IMR-90 (cell line): Measurements from ENCODE around the gene CFAP251. TPM values are rescaled to one million over a fixed set of nuclear protein-coding genes. Genes with fewer than 3 reads are reported as not detected.

ENCODE experiments used
- ATAC-seq: fragments of 200-7000 bp; cut with Tn5 transposase; 2 replicates; pipeline ENCODE4 v1.9.1; 2020; ENCODE audit warnings: low read depth, mild to moderate bottlenecking, moderate library complexity
- BruUV-seq: library from RNA; stranded (reverse); fragments of 400-500 nt; replicated peaks from 2 replicates; lab custom pipeline; 2021; lab: Mats Ljungman, UMichigan
- CTCF ChIA-PET: fragments of 300-600 bp; formaldehyde crosslinking; extraction: SDS; loops from one replicate; lab custom pipeline; 2021; ENCODE audit warnings: antibody characterized with exemption; lab: Yijun Ruan, JAX
- POLR2A ChIA-PET: fragments of 300-600 bp; sonication (Branson Sonifier 250); formaldehyde crosslinking; loops from one replicate; lab custom pipeline; 2022; ENCODE audit warnings: antibody characterized with exemption; ENCODE audit not compliant: unreplicated experiment; lab: Charles Lee
- DNase-seq: peaks from one replicate; pipeline ENCODE4 v3.0.0; 2013
- H2AFZ ChIP-seq: replicated peaks from 2 replicates; pipeline ENCODE3; 2013; ENCODE audit warnings: low read length, mild to moderate bottlenecking; ENCODE audit not compliant: poor library complexity
- H2AK5ac ChIP-seq: 2 replicates; pipeline ENCODE4 v1.6.1; 2013; ENCODE audit warnings: low read depth, low read length, inconsistent platforms
- H2AK9ac ChIP-seq: replicated peaks from 2 replicates; pipeline ENCODE3; 2013; ENCODE audit warnings: mild to moderate bottlenecking, low read depth, low read length, moderate library complexity; ENCODE audit not compliant: poor library complexity
- H2BK120ac ChIP-seq: 2 replicates; pipeline ENCODE4 v1.6.1; 2013; ENCODE audit warnings: low read depth, low read length, inconsistent platforms
- H2BK15ac ChIP-seq: 3 replicates; pipeline ENCODE4 v1.6.1; 2013; ENCODE audit warnings: low read depth, low read length, inconsistent platforms
- H2BK20ac ChIP-seq: 2 replicates; pipeline ENCODE4 v1.6.1; 2013; ENCODE audit warnings: low read depth, mild to moderate bottlenecking, inconsistent platforms, low read length, moderate library complexity
- H2BK5ac ChIP-seq: 2 replicates; pipeline ENCODE4 v1.6.1; 2013; ENCODE audit warnings: mild to moderate bottlenecking, low read depth, low read length, inconsistent platforms; ENCODE audit not compliant: poor library complexity, severe bottlenecking
- H3K14ac ChIP-seq: replicated peaks from 2 replicates; pipeline ENCODE4 v1.6.1; 2013; ENCODE audit warnings: low read depth, low read length, inconsistent platforms
- H3K18ac ChIP-seq: 2 replicates; pipeline ENCODE4 v1.6.1; 2013; ENCODE audit warnings: low read depth, low read length, control low read depth
- H3K23ac ChIP-seq: 2 replicates; pipeline ENCODE4 v1.6.1; 2013; ENCODE audit warnings: low read depth, low read length, inconsistent platforms
- H3K27ac ChIP-seq: 2 replicates; pipeline ENCODE4 v1.5.1; 2013; ENCODE audit warnings: mild to moderate bottlenecking, control low read depth, low read length; ENCODE audit not compliant: insufficient read depth
- H3K27me3 ChIP-seq: 2 replicates; pipeline ENCODE4 v1.6.1; 2013; ENCODE audit warnings: low read length; ENCODE audit not compliant: control insufficient read depth, insufficient read depth
- H3K36me3 ChIP-seq: 2 replicates; pipeline ENCODE4 v1.6.1; 2013; ENCODE audit warnings: low read length, mixed read lengths; ENCODE audit not compliant: control insufficient read depth, insufficient read depth
- H3K4ac ChIP-seq: 2 replicates; pipeline ENCODE4 v1.6.1; 2013; ENCODE audit warnings: low read depth, low read length, inconsistent platforms
- H3K4me1 ChIP-seq: 2 replicates; pipeline ENCODE4 v1.6.1; 2013; ENCODE audit warnings: low read length, mixed read lengths; ENCODE audit not compliant: control insufficient read depth, insufficient read depth
- H3K4me2 ChIP-seq: 2 replicates; pipeline ENCODE4 v1.6.1; 2013; ENCODE audit warnings: low read depth, mild to moderate bottlenecking, control low read depth, low read length, moderate library complexity
- H3K4me3 ChIP-seq: 2 replicates; pipeline ENCODE4 v1.5.1; 2013; ENCODE audit warnings: low read depth, mild to moderate bottlenecking, control low read depth, low read length, moderate library complexity; ENCODE audit not compliant: insufficient read depth
- H3K56ac ChIP-seq: 2 replicates; pipeline ENCODE4 v1.6.1; 2013; ENCODE audit warnings: low read length, inconsistent platforms; ENCODE audit not compliant: insufficient read depth; ENCODE audit errors: extremely low read depth
- H3K79me1 ChIP-seq, 2 experiments: 2 replicates each; pipeline ENCODE4 v1.6.1; 2013; ENCODE audit warnings: low read length in 2 of 2, inconsistent platforms in 1 of 2, low read depth in 1 of 2
- H3K9ac ChIP-seq: 2 replicates; pipeline ENCODE4 v1.6.1; 2013; ENCODE audit warnings: low read depth, low read length, control low read depth
- H3K9me1 ChIP-seq: 2 replicates; pipeline ENCODE4 v1.6.1; 2013; ENCODE audit warnings: low read length, inconsistent platforms; ENCODE audit not compliant: insufficient read depth
- H3K9me3 ChIP-seq: 2 replicates; pipeline ENCODE4 v1.6.1; 2013; ENCODE audit warnings: low read length; ENCODE audit not compliant: control insufficient read depth, insufficient read depth
- H4K20me1 ChIP-seq: 2 replicates; pipeline ENCODE4 v1.6.1; 2013; ENCODE audit warnings: low read length, inconsistent platforms; ENCODE audit not compliant: insufficient read depth
- H4K5ac ChIP-seq: 2 replicates; pipeline ENCODE4 v1.6.1; 2013; ENCODE audit warnings: mild to moderate bottlenecking, low read depth, low read length, control low read depth
- H4K8ac ChIP-seq, 2 experiments: 2 replicates each; pipeline ENCODE4 v1.6.1; 2013; ENCODE audit warnings: low read depth in 2 of 2, low read length in 2 of 2, control low read depth in 1 of 2, inconsistent platforms in 1 of 2
- H4K91ac ChIP-seq: 2 replicates; pipeline ENCODE4 v1.6.1; 2013; ENCODE audit warnings: low read depth, low read length, inconsistent platforms; ENCODE audit not compliant: insufficient read depth
- CEBPB ChIP-seq: IDR thresholded peaks from 2 replicates; pipeline ENCODE4 v1.6.1; 2012; ENCODE audit warnings: low read depth, low read length, improper control_type of control experiment
- CHD1 ChIP-seq: IDR thresholded peaks from 2 replicates; pipeline ENCODE4 v1.6.1; 2012; ENCODE audit warnings: low read depth, low read length, improper control_type of control experiment
- CTCF ChIP-seq: conservative IDR thresholded peaks from 2 replicates; pipeline ENCODE4 v1.5.1; 2012; ENCODE audit warnings: mild to moderate bottlenecking, low read depth, low read length, improper control_type of control experiment
- MXI1 ChIP-seq: IDR thresholded peaks from 2 replicates; pipeline ENCODE4 v1.6.1; 2012; ENCODE audit warnings: low read depth, mild to moderate bottlenecking, low read length, moderate library complexity, borderline replicate concordance
- RCOR1 ChIP-seq: IDR thresholded peaks from 2 replicates; pipeline ENCODE4 v1.6.1; 2012; ENCODE audit warnings: mild to moderate bottlenecking, low read length, improper control_type of control experiment; ENCODE audit not compliant: insufficient replicate concordance
- WGBS, 2 experiments: methylation state at CpG; one replicate each; pipeline versions ENCODE4 v1.1.5 to v1.1.7; 2013; ENCODE audit warnings: missing lambda C conversion rate in 2 of 2; ENCODE audit not compliant: insufficient read length in 1 of 2; ENCODE audit errors: extremely low coverage in 2 of 2; 5-methylcytosine and 5-hydroxymethylcytosine counted together
- dilution Hi-C: fragments of 300-500 bp; cut with HindIII; formaldehyde crosslinking; loops from one replicate; pipeline ENCODE4 v1.14.3; 2018; ENCODE audit warnings: low sequenced_read_pairs; ENCODE audit not compliant: unreplicated experiment
- in situ Hi-C: fragments of 300-500 bp; cut with MboI; formaldehyde crosslinking; loops from 3 replicates; pipeline ENCODE4 v1.14.3; 2019; ENCODE audit warnings: low sequenced_read_pairs, inconsistent platforms, mixed read lengths
- intact Hi-C: fragments of 100-400 bp; cut with micrococcal nuclease; formaldehyde crosslinking; loops from 2 replicates; pipeline ENCODE4 v1.10.0; 2022
- polyA plus RNA-seq, 3 experiments: library from polyadenylated mRNA; depleted of rRNA; stranded (reverse); fragments of >200 nt; gene quantifications; 2 replicates each; pipeline ENCODE4 v1.2.3, GENCODE V29; 2012; ENCODE audit warnings: low replicate concordance in 1 of 3
- total RNA-seq: library from RNA; depleted of rRNA; stranded (reverse); fragments of >200 nt; gene quantifications from 2 replicates; pipeline ENCODE4 v1.2.3, GENCODE V29; 2012

CFAP251 gene
- total and polyA plus RNA-seq, 2 of the 4 experiments (the other 2 are of a cell fraction) = 7.8 to 9.1 TPM

DNA sequence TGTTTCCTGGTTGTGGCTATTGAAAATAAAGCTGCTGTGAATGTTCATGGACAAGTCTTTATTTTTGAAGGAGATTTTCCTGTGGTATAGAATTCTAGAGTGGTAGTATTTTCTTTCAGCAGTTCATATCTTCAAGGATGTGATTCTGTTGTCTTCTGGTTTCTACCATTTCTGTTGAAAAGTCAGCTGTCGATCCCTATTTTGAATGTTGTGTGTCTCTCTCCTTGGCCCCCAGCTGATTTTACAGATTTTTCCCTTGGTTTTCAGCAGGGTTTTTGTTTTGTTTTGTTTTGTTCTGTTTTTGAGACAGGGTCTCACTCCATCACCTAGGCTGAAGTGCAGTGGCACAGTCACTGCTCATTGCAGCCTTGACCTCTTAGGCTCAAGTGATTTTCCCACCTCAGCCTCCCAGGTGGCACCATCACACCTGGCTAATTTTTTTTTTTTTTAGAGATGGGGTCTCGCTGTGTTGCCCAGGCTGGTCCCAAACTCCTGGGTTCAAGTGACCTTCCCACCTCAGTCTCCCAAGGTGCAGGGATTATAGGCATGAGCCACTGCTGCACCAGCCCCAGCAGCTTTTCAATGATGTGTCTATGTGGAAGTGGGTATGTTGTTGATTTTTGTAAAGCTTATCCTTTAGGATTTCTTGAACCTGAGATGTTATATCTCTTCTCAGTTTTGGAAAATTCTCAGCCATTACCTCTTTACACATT, 28.1 kb downstream of the CFAP251 start:
- POLR2A ChIA-PET = no interaction called here

More for the DNA sequence above, 28.1 kb downstream of the CFAP251 start:
- TF ChIP-seq CEBPB (no peak), CTCF (no peak), CHD1 (no peak), RCOR1 (no peak), MXI1 (no peak)
- Histone ChIP-seq H4K5ac (no peak overlapping the region), H3K4me1 (no peaks in the 10 kb centered on the region; the same call in 1 of the 2 replicates), H4K8ac (no peak overlapping the region), H2BK20ac (no peak overlapping the region), H2AK9ac (no peak overlapping the region), H2BK120ac (no peak overlapping the region), H3K79me1 (no peaks in the 10 kb centered on the region; a peak in 2 of 4 replicates), H3K27ac (no peak overlapping the region), H2AK5ac (no peak overlapping the region), H3K36me3 (peaks cover 3% of the 10 kb centered on the region; the same call in 1 of the 2 replicates), H2BK5ac (no peak overlapping the region), H2BK15ac (no peak overlapping the region), H3K56ac (no peak overlapping the region), H3K9me3 (no peaks in the 10 kb centered on the region), H4K20me1 (no peaks in the 10 kb centered on the region), H3K9ac (no peak overlapping the region), H3K9me1 (peaks cover 6% of the 10 kb centered on the region; the same call in 1 of the 2 replicates), H3K4me2 (no peak overlapping the region), H3K27me3 (no peaks in the 10 kb centered on the region), H3K14ac (no peak overlapping the region), H4K91ac (no peak overlapping the region), H3K4ac (no peak overlapping the region), H3K4me3 (no peak overlapping the region), H2AFZ (no peak overlapping the region), H3K23ac (no peak overlapping the region), H3K18ac (no peak overlapping the region)
- ATAC-seq (no peak), DNase-seq (no peak)
- CTCF ChIA-PET = no interaction called here
- in situ Hi-C loops (no loop called here), dilution Hi-C loops (no loop called here), intact Hi-C loops (no loop called here)
- WGBS, 2 experiments = no CpG with 5 or more reads among the region's 2 CpGs
- no TSS peak for BruUV-seq
